ENCODE measurements around the gene ACVR1B.
A peak's percentile ranks its signal among the peaks of the same experiment; 100 is the strongest.
"Not testable (repeated sequence)": the region's sequence is repeated elsewhere in the genome, so short reads cannot be mapped to it uniquely, and the experiment has no call there.

The ACVR1B gene

GRCh38 chr12:51974646-51975045 lies 23.1 kb downstream of the ACVR1B start:
- peaks cover 91% of the 10 kb centered on the region in 2 experiments for H3K4me1 ChIP-seq (ENCODE audit: control insufficient read depth in 1 of 2, insufficient read depth in 1 of 2, low read depth in 1 of 2, low read length in 1 of 2)
- H3K9me3 ChIP-seq: no peaks in the 10 kb centered on the region
- peak overlapping the region in 1 of 2 experiments; percentile 13 for H3K4me3 ChIP-seq (ENCODE audit: low read depth in 1 of 2, low read length in 1 of 2)
- TF ChIP-seq CTCF (IDR thresholded peaks at IDR 0.05): no peak
- no peaks in the 10 kb centered on the region for H3K27me3 ChIP-seq
- no peaks in the 10 kb centered on the region for H3K36me3 ChIP-seq
- peak overlapping the region; percentile 90 for H3K27ac ChIP-seq

- no peaks in the 10 kb centered on the region for H3K9me3 ChIP-seq
- H3K36me3 ChIP-seq: no peaks in the 10 kb centered on the region
- H3K4me1 ChIP-seq (ENCODE audit: control insufficient read depth in 1 of 2, insufficient read depth in 1 of 2, low read depth in 1 of 2, low read length in 1 of 2): peaks cover 91% of the 10 kb centered on the region in 2 experiments
- peak overlapping the region; percentile 90 for H3K27ac ChIP-seq
- no peak for TF ChIP-seq CTCF (IDR thresholded peaks at IDR 0.05)
- H3K27me3 ChIP-seq: no peaks in the 10 kb centered on the region
- peak overlapping the region; percentile 6 to 13 for H3K4me3 ChIP-seq (ENCODE audit: low read depth in 1 of 2, low read length in 1 of 2)
Observed at GRCh38 chr12:51975196-51975595, 23.7 kb downstream of the ACVR1B start.

- H3K4me1 ChIP-seq (ENCODE audit: control insufficient read depth in 1 of 2, insufficient read depth in 1 of 2, low read depth in 1 of 2, low read length in 1 of 2): peaks cover 83 to 84% of the 10 kb centered on the region in 2 experiments
- H3K36me3 ChIP-seq: peaks cover 10% of the 10 kb centered on the region
- TF ChIP-seq CTCF (IDR thresholded peaks at IDR 0.05): no peak
- H3K4me3 ChIP-seq (ENCODE audit: low read depth in 1 of 2, low read length in 1 of 2): peak overlapping the region in 1 of 2 experiments; percentile 19
- no peaks in the 10 kb centered on the region for H3K27me3 ChIP-seq
- H3K9me3 ChIP-seq: no peaks in the 10 kb centered on the region
- peak overlapping the region; percentile 90 for H3K27ac ChIP-seq
Observed at GRCh38 chr12:51976376-51977160, 25.1 kb downstream of the ACVR1B start.

GRCh38 chr12:51977320-51977753 lies 25.8 kb downstream of the ACVR1B start:
- no peak for TF ChIP-seq CTCF (IDR thresholded peaks at IDR 0.05)
- peak overlapping the region in 1 of 2 experiments; percentile 31 for H3K4me3 ChIP-seq (ENCODE audit: low read depth in 1 of 2, low read length in 1 of 2)
- peaks cover 16% of the 10 kb centered on the region for H3K36me3 ChIP-seq
- no peaks in the 10 kb centered on the region for H3K27me3 ChIP-seq
- no peaks in the 10 kb centered on the region for H3K9me3 ChIP-seq
- H3K4me1 ChIP-seq (ENCODE audit: control insufficient read depth in 1 of 2, insufficient read depth in 1 of 2, low read depth in 1 of 2, low read length in 1 of 2): peaks cover 76% of the 10 kb centered on the region in 2 experiments
- peak overlapping the region; percentile 90 for H3K27ac ChIP-seq

GRCh38 chr12:51979306-51979705 lies 27.8 kb downstream of the ACVR1B start:
- not testable (repeated sequence) for H3K27me3 ChIP-seq; H3K9me3 ChIP-seq; H3K4me3 ChIP-seq (ENCODE audit: low read depth in 1 of 2, low read length in 1 of 2)
- Histone ChIP-seq H3K4me1 (ENCODE audit: control insufficient read depth in 1 of 2, insufficient read depth in 1 of 2, low read depth in 1 of 2, low read length in 1 of 2) (peaks cover 57 to 58% of the 10 kb centered on the region in 2 experiments), H3K27ac (peak overlapping the region; percentile 66), H3K36me3 (peaks cover 35% of the 10 kb centered on the region)

GRCh38 chr12:51980051-51980808 lies 28.7 kb downstream of the ACVR1B start:
- Histone ChIP-seq H3K4me3 (ENCODE audit: low read depth in 1 of 2, low read length in 1 of 2) (no peak overlapping the region), H3K27me3 (no peaks in the 10 kb centered on the region), H3K4me1 (ENCODE audit: control insufficient read depth in 1 of 2, insufficient read depth in 1 of 2, low read depth in 1 of 2, low read length in 1 of 2) (peaks cover 47 to 56% of the 10 kb centered on the region in 2 experiments), H3K27ac (peak overlapping the region; percentile 66), H3K9me3 (no peaks in the 10 kb centered on the region), H3K36me3 (peaks cover 44% of the 10 kb centered on the region)
- TF ChIP-seq CTCF (IDR thresholded peaks at IDR 0.05): peak; percentile 96

Data from neutrophil (primary cell).